MM.1S (cell line): ENCODE measurements around the gene PRKCA.

ENCODE experiments used
- DNase-seq: peaks from one replicate; pipeline ENCODE4 v3.0.0-alpha.2; 2015
- H2AFZ ChIP-seq: fragments of 300-600 bp; sonication (generic); 2 replicates; pipeline ENCODE4 v1.6.0; 2016; ENCODE audit warnings: antibody characterized with exemption, low read length
- H3F3A ChIP-seq: fragments of 300-600 bp; sonication (generic); 2 replicates; pipeline ENCODE4 v1.6.1; 2016; ENCODE audit warnings: mild to moderate bottlenecking, antibody characterized with exemption, low read length, moderate library complexity, mixed read lengths; ENCODE audit not compliant: insufficient read depth
- H3K27ac ChIP-seq: fragments of 300-600 bp; sonication (generic); 2 replicates; pipeline ENCODE4 v1.5.1; 2016; ENCODE audit warnings: mild to moderate bottlenecking, low read length
- H3K27me3 ChIP-seq: fragments of 300-600 bp; sonication (generic); replicated peaks from 2 replicates; pipeline ENCODE4 v1.6.0; 2016; ENCODE audit warnings: low read length; ENCODE audit not compliant: insufficient read depth
- H3K36me3 ChIP-seq: fragments of 300-600 bp; sonication (generic); replicated peaks from 2 replicates; pipeline ENCODE4 v1.6.1; 2016; ENCODE audit warnings: mild to moderate bottlenecking, low read length, mixed read lengths; ENCODE audit not compliant: insufficient read depth
- H3K4me1 ChIP-seq: fragments of 300-600 bp; sonication (generic); 2 replicates; pipeline ENCODE4 v1.6.1; 2016; ENCODE audit warnings: low read length, mixed read lengths
- H3K4me2 ChIP-seq: fragments of 300-600 bp; sonication (generic); 2 replicates; pipeline ENCODE4 v1.6.0; 2016; ENCODE audit warnings: low read depth, low read length
- H3K4me3 ChIP-seq: fragments of 300-600 bp; sonication (generic); 2 replicates; pipeline ENCODE4 v1.5.1; 2016; ENCODE audit warnings: low read length, mixed read lengths
- H3K79me2 ChIP-seq: fragments of 300-600 bp; sonication (generic); 2 replicates; pipeline ENCODE4 v1.6.1; 2016; ENCODE audit warnings: mixed run types, low read length, mixed read lengths
- H3K9ac ChIP-seq: fragments of 300-600 bp; sonication (generic); 2 replicates; pipeline ENCODE4 v1.6.1; 2016; ENCODE audit warnings: low read length, mixed read lengths
- H3K9me2 ChIP-seq: fragments of 300-600 bp; sonication (generic); replicated peaks from 2 replicates; pipeline ENCODE4 v1.6.1; 2016; ENCODE audit warnings: mild to moderate bottlenecking, low read length, mixed read lengths; ENCODE audit not compliant: insufficient read depth
- H3K9me3 ChIP-seq: fragments of 300-600 bp; sonication (generic); replicated peaks from 2 replicates; pipeline ENCODE4 v1.6.1; 2016; ENCODE audit warnings: mild to moderate bottlenecking, low read length, mixed read lengths; ENCODE audit not compliant: insufficient read depth
- H4K20me1 ChIP-seq: fragments of 300-600 bp; sonication (generic); 2 replicates; pipeline ENCODE4 v1.6.1; 2016; ENCODE audit warnings: mild to moderate bottlenecking, low read length, moderate library complexity, mixed read lengths; ENCODE audit not compliant: insufficient read depth
- CTCF ChIP-seq: fragments of 300-600 bp; sonication (generic); IDR thresholded peaks from 2 replicates; pipeline ENCODE4 v1.5.1; 2016; ENCODE audit warnings: antibody characterized with exemption, low read length, mixed read lengths
- EZH2 ChIP-seq: fragments of 300-600 bp; sonication (generic); optimal IDR thresholded peaks from 2 replicates; pipeline ENCODE3; 2017; ENCODE audit warnings: low read depth, mild to moderate bottlenecking, antibody characterized with exemption, low read length, mixed read lengths
- EZH2phosphoT487 ChIP-seq: fragments of 300-600 bp; sonication (generic); IDR thresholded peaks from 2 replicates; pipeline ENCODE4 v1.6.1; 2018; ENCODE audit warnings: antibody characterized with exemption, low read length

PRKCA gene

GRCh38 chr17:66276328-66276937, 26.0 kb upstream of the PRKCA start:
- H3K36me3 ChIP-seq: no peaks in the 10 kb centered on the region
- H3K79me2 ChIP-seq: no peaks in the 10 kb centered on the region
- H4K20me1 ChIP-seq: no peaks in the 10 kb centered on the region
- DNase-seq: no peak
- TF ChIP-seq EZH2: no peak
- TF ChIP-seq CTCF: no peak
- TF ChIP-seq EZH2phosphoT487: no peak
- no peaks in the 10 kb centered on the region for H3K9me2 ChIP-seq
- no peak overlapping the region for H2AFZ ChIP-seq
- no peak overlapping the region for H3K4me2 ChIP-seq
- no peak overlapping the region for H3K27ac ChIP-seq
- no peaks in the 10 kb centered on the region for H3K9me3 ChIP-seq
- no peaks in the 10 kb centered on the region for H3K4me1 ChIP-seq
- no peak overlapping the region for H3K4me3 ChIP-seq
- H3K9ac ChIP-seq: no peak overlapping the region
- H3F3A ChIP-seq: no peaks in the 10 kb centered on the region
- H3K27me3 ChIP-seq: no peaks in the 10 kb centered on the region

- Histone ChIP-seq H3K4me2 (no peak overlapping the region), H3K36me3 (no peaks in the 10 kb centered on the region), H3K9me3 (no peaks in the 10 kb centered on the region), H3K4me1 (no peaks in the 10 kb centered on the region), H2AFZ (no peak overlapping the region), H3K9ac (no peak overlapping the region), H3K27me3 (no peaks in the 10 kb centered on the region), H3F3A (no peaks in the 10 kb centered on the region), H3K9me2 (no peaks in the 10 kb centered on the region), H3K4me3 (no peak overlapping the region), H3K79me2 (no peaks in the 10 kb centered on the region), H3K27ac (no peak overlapping the region), H4K20me1 (no peaks in the 10 kb centered on the region)
- no peak for DNase-seq
- no peak for TF ChIP-seq EZH2phosphoT487
Measured at GRCh38 chr17:66277191-66277590, 25.2 kb upstream of the PRKCA start.

GRCh38 chr17:66281661-66282369, 20.6 kb upstream of the PRKCA start:
- Histone ChIP-seq H3K36me3 (no peaks in the 10 kb centered on the region), H3K9ac (no peak overlapping the region), H3K4me3 (no peak overlapping the region), H3K79me2 (no peaks in the 10 kb centered on the region), H2AFZ (no peak overlapping the region), H3K4me2 (no peak overlapping the region), H4K20me1 (no peaks in the 10 kb centered on the region), H3K9me3 (no peaks in the 10 kb centered on the region), H3K9me2 (no peaks in the 10 kb centered on the region), H3K27me3 (no peaks in the 10 kb centered on the region), H3K27ac (no peak overlapping the region), H3K4me1 (no peaks in the 10 kb centered on the region), H3F3A (no peaks in the 10 kb centered on the region)
- TF ChIP-seq EZH2phosphoT487 (no peak), CTCF (no peak), EZH2 (no peak)
- no peak for DNase-seq
